Spleen (tissue), 7 donors: ENCODE results near the gene CSHL1.
"Not testable (repeated sequence)": the region's sequence is repeated elsewhere in the genome, so short reads cannot be mapped to it uniquely, and the experiment has no call there.

Source experiments
- CTCF ChIP-seq, 11 experiments: fragments of 200-600 bp in 7 of 11; fragments of 450-650 bp in 4 of 11; sonication (generic) in 4 of 11; IDR thresholded peaks in 8 of 11; conservative IDR thresholded peaks in 3 of 11; 1 replicate in 7 of 11; 2 replicates in 4 of 11; pipeline versions ENCODE4 v1.4.0 to v1.8.0; 2016 to 2021; ENCODE audit warnings: antibody characterized with exemption in 11 of 11, inconsistent platforms in 4 of 11, mild to moderate bottlenecking in 1 of 11
- POLR2AphosphoS5 ChIP-seq, 3 donors: sonication (generic); formaldehyde crosslinking; IDR thresholded peaks; one replicate each; pipeline ENCODE4 v1.5.1; 2017; ENCODE audit warnings: antibody characterized with exemption in 3 of 3
- donor health status: DM: no; HTN: no; CAD: no; lungs with moderate emphysema.
- donor health status: DM: no; HTN: no; CAD: no.
- donor health status: DM: no; HTN: no; CAD: no.

GRCh38 chr17:63871646-63872365 is 39.3 kb downstream of the CSHL1 start:
- TF ChIP-seq POLR2AphosphoS5 (IDR thresholded peaks at IDR 0.05); CTCF (IDR thresholded peaks at IDR 0.05 in 8 of 11, conservative IDR thresholded peaks at IDR 0.05 in 3 of 11): not testable (repeated sequence)
